Effector memory CD4-positive, alpha-beta T cell (primary cell): ENCODE measurements around the gene SYTL3.
A peak's percentile ranks its signal among the peaks of the same experiment; 100 is the strongest.
"Not testable (repeated sequence)": the region's sequence is repeated elsewhere in the genome, so short reads cannot be mapped to it uniquely, and the experiment has no call there.

Source experiments
- DNase-seq, 3 donors: peaks; one replicate each; pipeline ENCODE4 v3.0.0-alpha.2; 2020
- H3K27ac ChIP-seq: 2 replicates; pipeline ENCODE4 v1.7.0; 2013; ENCODE audit warnings: mild to moderate bottlenecking, low read length, moderate library complexity; ENCODE audit not compliant: insufficient read depth, poor library complexity, severe bottlenecking
- H3K27me3 ChIP-seq: replicated peaks from 2 replicates; pipeline ENCODE4 v1.7.0; 2013; ENCODE audit warnings: mild to moderate bottlenecking, low read length; ENCODE audit not compliant: insufficient read depth, control insufficient read depth, poor library complexity, severe bottlenecking
- H3K36me3 ChIP-seq: 2 replicates; pipeline ENCODE4 v1.7.0; 2013; ENCODE audit warnings: mild to moderate bottlenecking, low read length, moderate library complexity; ENCODE audit not compliant: control insufficient read depth, insufficient read depth
- H3K4me1 ChIP-seq: 2 replicates; pipeline ENCODE4 v1.7.0; 2013; ENCODE audit warnings: low read length, mild to moderate bottlenecking; ENCODE audit not compliant: control insufficient read depth, insufficient read depth, poor library complexity, severe bottlenecking
- H3K4me3 ChIP-seq: 2 replicates; pipeline ENCODE4 v1.7.0; 2013; ENCODE audit warnings: low read length, low read depth, mild to moderate bottlenecking; ENCODE audit not compliant: insufficient read depth, poor library complexity, severe bottlenecking
- H3K9me3 ChIP-seq: 2 replicates; pipeline ENCODE4 v1.7.0; 2013; ENCODE audit warnings: mild to moderate bottlenecking, low read length, moderate library complexity; ENCODE audit not compliant: control insufficient read depth

The SYTL3 gene

DNA sequence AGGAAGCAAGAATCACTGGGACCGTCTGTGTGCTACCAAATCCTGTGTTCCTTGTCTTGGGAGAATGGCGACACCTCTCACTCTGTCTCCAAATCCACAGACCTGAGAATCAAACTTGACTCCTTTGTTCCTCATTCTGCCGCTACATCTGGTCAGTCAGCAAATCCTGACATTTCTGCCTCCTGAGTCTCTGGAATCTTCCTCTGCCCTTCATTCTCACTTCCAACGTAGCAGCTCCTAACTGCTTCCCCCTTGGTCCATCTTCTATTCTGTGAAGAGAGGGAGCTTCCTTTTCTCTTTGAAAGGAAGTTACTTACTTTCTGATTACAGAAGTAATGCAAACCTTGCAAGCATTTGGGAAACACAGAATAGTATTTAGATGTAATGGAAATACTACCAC is 37.7 kb downstream of the SYTL3 start:
- Histone ChIP-seq H3K4me3 (no peak overlapping the region), H3K4me1 (peaks cover 39% of the 10 kb centered on the region), H3K27me3 (no peaks in the 10 kb centered on the region), H3K36me3 (peaks cover 4% of the 10 kb centered on the region), H3K9me3 (no peaks in the 10 kb centered on the region), H3K27ac (peak overlapping the region; percentile 92)
- no peak for DNase-seq

DNA sequence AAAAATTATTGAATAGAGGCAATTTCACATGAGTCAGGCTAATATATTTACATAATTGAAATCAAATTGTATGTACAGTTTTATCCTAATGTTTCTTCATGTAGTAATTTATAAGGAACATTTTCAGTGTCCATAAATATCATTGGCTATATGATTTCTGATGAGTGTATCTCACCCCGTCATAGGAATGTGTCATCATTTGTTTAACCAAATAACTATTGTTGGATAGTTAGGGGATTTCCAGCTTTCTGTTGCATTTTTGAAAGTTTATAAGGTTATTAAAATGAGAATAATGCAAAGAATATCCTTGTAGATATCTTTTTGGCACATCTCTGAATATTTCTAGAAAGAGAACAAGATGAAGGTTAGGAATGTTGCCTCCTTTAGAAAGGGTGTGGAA is 39.0 kb downstream of the SYTL3 start:
- H3K36me3 ChIP-seq: no peaks in the 10 kb centered on the region
- no peaks in the 10 kb centered on the region for H3K9me3 ChIP-seq
- no peak for DNase-seq
- no peak overlapping the region for H3K4me3 ChIP-seq
- peaks cover 39% of the 10 kb centered on the region for H3K4me1 ChIP-seq
- H3K27me3 ChIP-seq: no peaks in the 10 kb centered on the region
- H3K27ac ChIP-seq: peak overlapping the region; percentile 92

DNA sequence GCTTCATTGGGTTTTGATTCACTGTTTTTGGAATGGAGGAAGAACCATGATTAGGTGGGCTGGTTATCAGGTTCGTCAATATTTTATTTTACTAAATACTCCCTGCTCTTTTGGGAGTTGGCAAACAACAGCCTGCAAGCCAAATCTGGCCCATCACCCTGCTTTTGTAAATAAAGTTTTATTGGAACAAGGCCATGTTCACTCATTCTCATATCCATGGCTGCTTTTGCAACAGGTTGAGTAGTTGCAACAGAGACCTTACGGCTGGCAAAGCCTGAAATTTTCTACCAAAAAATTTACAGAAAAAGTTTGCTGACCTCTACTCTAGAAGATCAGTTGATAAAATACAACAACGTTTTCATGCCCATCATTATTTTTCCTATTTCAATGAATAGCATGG is 45.1 kb downstream of the SYTL3 start:
- H3K4me3 ChIP-seq: no peak overlapping the region
- no peaks in the 10 kb centered on the region for H3K4me1 ChIP-seq
- no peaks in the 10 kb centered on the region for H3K27me3 ChIP-seq
- DNase-seq: no peak
- H3K36me3 ChIP-seq: peaks cover 6% of the 10 kb centered on the region
- no peak overlapping the region for H3K27ac ChIP-seq
- H3K9me3 ChIP-seq: no peaks in the 10 kb centered on the region

DNA sequence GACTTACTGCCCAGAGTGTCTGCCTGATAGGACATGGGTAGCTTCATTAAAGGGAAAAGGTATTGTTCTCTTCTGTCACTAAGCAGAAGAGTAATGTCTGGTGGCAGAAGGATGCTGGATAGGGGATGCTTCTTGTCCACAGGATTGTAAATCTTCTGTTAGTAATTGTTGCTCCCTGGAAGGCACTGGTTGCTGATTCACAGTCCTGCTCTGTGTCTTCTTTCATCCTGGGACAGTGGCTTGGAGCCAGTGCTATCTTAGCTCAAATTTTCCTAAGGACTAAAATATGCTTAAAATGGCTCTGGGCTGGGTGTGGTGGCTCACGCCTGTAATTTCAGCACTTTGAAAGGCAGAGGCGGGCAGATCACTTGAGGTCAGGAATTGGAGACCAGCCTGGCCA is 48.0 kb downstream of the SYTL3 start:
- Histone ChIP-seq H3K27me3 (no peaks in the 10 kb centered on the region), H3K4me3 (no peak overlapping the region), H3K9me3 (no peaks in the 10 kb centered on the region), H3K27ac (no peak overlapping the region), H3K36me3 (peaks cover 6% of the 10 kb centered on the region), H3K4me1 (no peaks in the 10 kb centered on the region)
- DNase-seq: no peak

DNA sequence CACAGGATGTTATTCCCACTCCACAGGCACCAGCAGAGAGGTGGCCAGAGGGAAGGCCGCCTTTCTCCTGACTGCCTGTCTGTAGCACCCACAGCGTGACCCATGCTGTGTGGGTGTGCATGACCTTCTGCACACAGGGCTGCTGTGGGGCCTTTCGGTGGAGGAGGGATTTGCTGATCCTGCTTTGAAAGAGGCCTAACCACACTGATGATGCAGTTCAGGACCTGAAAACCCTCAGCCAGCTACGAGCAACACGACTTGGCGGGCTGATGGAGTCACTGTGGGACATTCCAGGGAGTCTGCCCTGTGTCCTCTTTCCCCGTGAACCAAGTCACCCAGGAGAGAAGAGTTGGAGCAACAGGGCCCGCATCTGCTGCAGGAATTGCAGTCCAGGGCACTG is 49.1 kb downstream of the SYTL3 start:
- no peaks in the 10 kb centered on the region for H3K27me3 ChIP-seq
- H3K9me3 ChIP-seq: no peaks in the 10 kb centered on the region
- peaks cover 6% of the 10 kb centered on the region for H3K36me3 ChIP-seq
- no peak for DNase-seq
- H3K4me3 ChIP-seq: no peak overlapping the region
- no peaks in the 10 kb centered on the region for H3K4me1 ChIP-seq
- no peak overlapping the region for H3K27ac ChIP-seq

DNA sequence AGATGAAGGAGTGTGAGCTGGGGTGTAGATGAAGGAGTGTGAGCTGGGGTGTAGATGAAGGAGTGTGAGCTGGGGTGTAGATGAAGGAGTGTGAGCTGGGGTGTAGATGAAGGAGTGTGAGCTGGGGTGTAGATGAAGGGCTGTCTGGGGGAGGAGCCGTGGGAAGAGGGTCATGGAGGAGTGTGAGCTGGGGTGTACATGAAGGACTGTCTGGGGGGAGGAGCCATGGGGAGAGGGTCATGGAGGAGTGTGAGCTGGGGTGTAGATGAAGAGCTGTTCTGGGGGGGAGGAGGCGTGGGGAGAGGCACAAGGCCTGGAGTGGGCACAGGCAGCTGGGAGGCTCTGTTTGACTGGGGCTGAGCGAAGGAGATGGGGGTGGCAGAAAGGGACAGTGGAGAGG is 51.4 kb downstream of the SYTL3 start:
- H3K27me3 ChIP-seq, H3K36me3 ChIP-seq, H3K4me1 ChIP-seq, H3K4me3 ChIP-seq, DNase-seq, H3K27ac ChIP-seq, H3K9me3 ChIP-seq: not testable (repeated sequence)

DNA sequence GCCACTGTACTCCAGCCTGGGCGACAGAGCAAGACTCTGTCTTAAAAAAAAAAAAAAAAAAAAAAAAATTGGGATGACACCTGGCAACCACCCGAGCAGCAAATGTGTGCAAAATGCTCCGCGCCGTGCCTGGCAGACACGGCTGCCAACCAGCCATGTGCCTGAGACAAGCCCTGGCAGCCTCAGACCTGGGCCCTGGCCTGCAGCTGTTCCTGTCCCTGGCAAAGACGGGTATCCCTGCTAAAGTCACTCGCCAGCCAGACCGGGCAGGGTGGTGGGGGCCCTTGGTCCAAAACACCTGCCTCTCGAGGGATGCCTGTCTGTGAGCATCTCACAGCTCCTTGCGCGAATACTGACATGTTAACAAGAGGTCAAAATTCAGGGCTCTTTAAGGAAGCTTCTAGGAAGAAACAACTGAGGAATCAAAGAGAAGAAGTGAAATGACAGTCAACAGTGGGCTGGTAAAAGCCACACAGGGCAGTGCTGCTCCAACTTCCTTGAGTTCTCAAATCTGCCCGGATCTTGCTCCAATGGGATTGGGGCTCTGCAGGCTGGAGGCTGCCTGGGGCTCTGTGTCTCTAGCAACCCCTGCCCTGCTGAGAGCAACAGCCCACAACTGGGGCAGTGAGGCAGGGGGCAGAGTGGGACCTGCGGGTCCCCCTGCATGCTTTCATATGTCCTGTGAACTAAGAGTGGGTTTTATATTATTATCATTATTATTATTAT is 53.4 kb downstream of the SYTL3 start:
- peaks cover 4% of the 10 kb centered on the region for H3K4me1 ChIP-seq
- H3K36me3 ChIP-seq: peaks cover 11% of the 10 kb centered on the region
- no peaks in the 10 kb centered on the region for H3K27me3 ChIP-seq
- H3K4me3 ChIP-seq: no peak overlapping the region
- H3K9me3 ChIP-seq: no peaks in the 10 kb centered on the region
- no peak for DNase-seq
- no peak overlapping the region for H3K27ac ChIP-seq

DNA sequence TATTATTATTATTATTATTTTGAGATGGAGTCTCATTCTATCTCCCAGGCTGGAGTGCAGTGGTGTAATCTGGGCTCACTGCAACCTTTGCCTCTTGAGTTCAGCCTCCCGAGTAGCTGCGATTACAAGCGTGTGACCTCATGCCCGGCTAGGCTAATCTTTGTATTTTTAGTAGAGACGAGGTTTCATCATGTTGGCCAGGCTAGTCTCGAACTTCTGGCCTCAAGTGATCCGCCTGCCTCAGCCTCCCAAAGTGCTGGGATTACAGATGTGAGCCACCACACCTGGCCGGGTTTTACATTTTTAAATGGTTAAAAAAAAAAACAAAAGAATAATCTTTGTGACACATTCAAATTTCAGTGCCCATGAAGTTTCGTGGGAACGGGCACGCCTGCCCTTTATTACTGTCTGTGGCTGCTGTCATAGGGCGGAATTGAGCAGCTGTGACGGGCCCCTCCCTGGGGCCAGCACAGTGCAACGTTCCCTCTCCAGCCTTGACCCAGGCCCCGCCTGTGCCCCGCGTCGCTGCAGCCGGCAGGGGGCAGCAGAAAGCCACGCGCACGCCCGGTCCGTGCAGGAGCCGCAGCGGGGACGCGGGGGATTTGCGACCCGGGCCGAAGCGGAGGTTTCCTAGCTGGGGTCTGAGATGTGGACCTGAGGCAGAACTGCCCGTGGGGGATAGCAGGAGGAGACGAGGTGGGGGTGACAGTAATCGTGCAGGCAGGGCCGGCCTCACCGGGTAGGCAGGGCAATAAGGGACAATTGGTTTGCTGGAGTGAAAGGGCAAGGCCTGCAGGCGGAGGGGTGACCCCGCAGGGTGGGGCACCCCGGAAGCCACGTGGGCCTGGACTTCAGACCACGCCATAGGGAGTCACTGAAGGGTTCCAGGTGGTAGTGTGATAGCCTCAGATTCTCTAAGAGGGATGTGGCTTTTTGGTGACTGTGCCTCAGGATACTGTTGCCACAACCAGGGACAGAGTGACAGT is 54.3 kb downstream of the SYTL3 start:
- DNase-seq: peak; percentile 51 to 63 (median 53)
- peak overlapping the region; percentile 62 for H3K4me3 ChIP-seq
- no peaks in the 10 kb centered on the region for H3K9me3 ChIP-seq
- peaks cover 4% of the 10 kb centered on the region for H3K4me1 ChIP-seq
- H3K27me3 ChIP-seq: no peaks in the 10 kb centered on the region
- H3K27ac ChIP-seq: no peak overlapping the region
- H3K36me3 ChIP-seq: peaks cover 7% of the 10 kb centered on the region

DNA sequence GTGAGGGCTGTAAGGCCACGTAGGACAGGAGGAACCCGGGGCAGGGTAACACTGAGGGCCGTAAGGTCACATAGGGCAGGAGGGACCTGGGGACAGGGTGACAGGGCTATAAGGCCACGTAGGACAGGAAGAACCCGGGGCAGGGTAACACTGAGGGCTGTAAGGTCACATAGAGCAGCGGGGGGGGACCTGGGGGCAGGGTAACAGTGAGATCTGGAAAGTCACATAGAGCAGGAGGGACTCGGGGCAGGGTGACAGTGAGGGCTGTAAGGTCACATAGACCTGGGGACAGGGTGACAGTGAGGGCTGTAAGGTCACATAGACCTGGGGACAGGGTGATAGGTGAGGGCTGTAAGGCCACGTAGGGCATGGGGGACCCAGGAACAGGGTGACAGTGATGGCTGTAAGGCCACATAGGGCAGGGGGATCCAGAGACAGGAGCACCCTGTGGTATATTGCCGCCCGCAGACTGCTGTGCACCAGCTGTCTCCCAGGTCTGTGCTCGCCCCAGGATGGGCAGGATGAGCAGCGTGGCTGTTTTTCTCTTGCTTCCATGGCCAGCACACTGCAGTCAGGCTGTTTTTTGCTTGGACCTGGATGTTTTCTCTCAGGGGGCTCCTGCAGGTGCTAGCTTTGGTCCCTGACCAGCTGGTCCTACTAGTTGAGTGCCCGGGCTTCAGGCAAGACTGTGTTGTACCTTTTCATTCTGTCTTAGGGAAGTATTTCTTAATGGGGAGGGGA is 55.7 kb downstream of the SYTL3 start:
- Histone ChIP-seq H3K27ac (no peak overlapping the region), H3K9me3 (no peaks in the 10 kb centered on the region), H3K4me3 (no peak overlapping the region), H3K27me3 (no peaks in the 10 kb centered on the region), H3K36me3 (peaks cover 5% of the 10 kb centered on the region), H3K4me1 (peaks cover 4% of the 10 kb centered on the region)
- no peak for DNase-seq
